CMK (cell line): Measurements from ENCODE around the gene ESPN.
"Not testable (repeated sequence)": the region's sequence is repeated elsewhere in the genome, so short reads cannot be mapped to it uniquely, and the experiment has no call there.

Experiments
- DNase-seq: peaks from one replicate; pipeline ENCODE4 v3.0.0-alpha.2; 2010; ENCODE audit warnings: low read depth

ESPN gene

GRCh38 chr1:6448749-6449631, 24.4 kb downstream of the ESPN start:
- no peak for DNase-seq

GRCh38 chr1:6450005-6450450, 25.5 kb downstream of the ESPN start:
- no peak for DNase-seq

- not testable (repeated sequence) for DNase-seq
Measured at GRCh38 chr1:6450486-6450885, 25.9 kb downstream of the ESPN start.

- no peak for DNase-seq
Measured at GRCh38 chr1:6450943-6451373, 26.4 kb downstream of the ESPN start.

GRCh38 chr1:6453895-6454855, 29.6 kb downstream of the ESPN start:
- DNase-seq: not testable (repeated sequence)

GRCh38 chr1:6454856-6455751, 30.5 kb downstream of the ESPN start:
- no peak for DNase-seq

- not testable (repeated sequence) for DNase-seq
Measured at GRCh38 chr1:6455752-6456520, 31.4 kb downstream of the ESPN start.

GRCh38 chr1:6456800-6457466, 32.4 kb downstream of the ESPN start:
- DNase-seq: no peak

- no peak for DNase-seq
Measured at GRCh38 chr1:6459850-6460265, 35.3 kb downstream of the ESPN start.

GRCh38 chr1:6460301-6461050, 35.9 kb downstream of the ESPN start:
- no peak for DNase-seq

- no peak for DNase-seq
Measured at GRCh38 chr1:6461051-6461530, 36.5 kb downstream of the ESPN start.

GRCh38 chr1:6461538-6462411, 37.2 kb downstream of the ESPN start:
- no peak for DNase-seq

GRCh38 chr1:6462412-6463119, 38.0 kb downstream of the ESPN start:
- no peak for DNase-seq

- no peak for DNase-seq
Measured at GRCh38 chr1:6463120-6463412, 38.5 kb downstream of the ESPN start.

GRCh38 chr1:6464514-6464836, 39.9 kb downstream of the ESPN start:
- DNase-seq: no peak

- no peak for DNase-seq
Measured at GRCh38 chr1:6464915-6465314, 40.3 kb downstream of the ESPN start.

- no peak for DNase-seq
Measured at GRCh38 chr1:6465461-6466005, 41.0 kb downstream of the ESPN start.

- no peak for DNase-seq
Measured at GRCh38 chr1:6466023-6466422, 41.4 kb downstream of the ESPN start, which contains the start of gene TNFRSF25. TSS of gene TNFRSF25 (minus strand) at chr1:6466173. CDS start at chr1:6466107, 66 bp downstream.
